ENCODE data around the gene POR. TPM values are rescaled to one million over a fixed set of nuclear protein-coding genes. Genes with fewer than 3 reads are reported as not detected.

The POR gene
- total RNA-seq, 1 experiment from 2014 or later = 34.8 TPM

DNA sequence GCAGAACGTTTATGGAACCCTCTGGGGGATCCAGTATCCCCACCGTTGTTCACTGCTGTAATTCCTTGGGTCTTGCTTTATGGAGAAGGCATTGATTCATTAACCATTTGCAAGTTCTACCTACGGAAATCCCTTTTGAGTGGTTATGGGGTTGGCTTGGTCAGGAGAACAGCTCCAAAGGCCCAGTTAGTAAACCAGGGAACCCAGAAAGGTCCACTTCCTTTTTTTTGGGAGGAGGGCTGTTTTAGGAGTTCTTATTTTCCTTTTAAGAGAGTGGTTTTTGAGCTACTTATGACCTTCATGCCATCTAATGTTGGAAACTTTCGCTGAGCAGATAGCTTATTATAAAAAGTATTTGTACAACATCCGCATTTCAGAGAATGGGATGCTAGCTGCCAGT is 1.3 kb downstream of the POR start:
- no peak for DNase-seq (ENCODE audit: low read depth)

DNA sequence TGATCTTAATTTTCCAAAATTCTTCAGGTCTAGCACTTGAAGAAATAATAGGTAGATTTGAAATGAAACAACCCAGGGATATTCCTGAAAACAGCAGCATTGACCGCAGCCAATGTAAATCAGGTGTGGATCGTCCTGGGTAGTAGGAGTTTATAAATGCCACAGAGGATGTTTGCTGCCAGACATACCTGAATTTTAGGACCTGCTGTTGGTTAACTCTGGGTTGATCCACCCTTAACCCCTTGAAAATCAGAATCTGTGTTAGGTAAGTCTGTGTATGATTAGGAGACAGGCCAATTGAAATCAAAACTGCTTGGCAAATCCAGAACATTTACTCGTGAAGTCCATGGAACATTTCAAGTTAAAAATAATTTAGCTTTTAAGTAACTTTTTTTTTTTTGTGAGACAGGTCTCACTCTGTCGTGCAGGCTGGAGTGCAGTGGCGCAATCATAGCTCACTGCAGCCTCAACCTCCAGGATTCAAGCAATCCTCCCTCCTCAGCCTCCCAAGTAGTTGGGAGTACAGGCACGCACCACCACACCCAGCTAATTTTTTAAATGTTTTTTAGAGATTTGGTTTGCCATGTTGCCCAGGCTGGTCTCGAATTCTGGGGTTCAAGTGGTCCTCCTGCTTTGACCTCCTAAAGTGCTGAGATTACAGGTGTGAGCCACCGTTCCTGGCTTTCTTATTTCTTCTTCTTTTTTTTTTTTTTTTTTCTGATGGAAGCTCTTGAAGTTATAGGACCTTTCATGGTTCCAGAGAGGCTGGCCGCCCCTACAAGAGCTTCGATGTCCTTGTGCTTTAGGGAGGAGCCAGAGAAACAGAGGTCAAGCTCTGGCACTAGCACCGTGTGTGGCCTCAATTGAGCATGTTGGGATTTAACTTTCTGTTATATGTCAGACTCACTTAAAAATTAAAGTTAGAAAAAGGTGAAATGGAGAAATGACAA is 2.0 kb downstream of the POR start:
- DNase-seq (ENCODE audit: low read depth) = no peak

GRCh38 chr7:75920431-75921161 is 5.6 kb downstream of the POR start:
- DNase-seq (ENCODE audit: low read depth) = peak; percentile 18

DNA sequence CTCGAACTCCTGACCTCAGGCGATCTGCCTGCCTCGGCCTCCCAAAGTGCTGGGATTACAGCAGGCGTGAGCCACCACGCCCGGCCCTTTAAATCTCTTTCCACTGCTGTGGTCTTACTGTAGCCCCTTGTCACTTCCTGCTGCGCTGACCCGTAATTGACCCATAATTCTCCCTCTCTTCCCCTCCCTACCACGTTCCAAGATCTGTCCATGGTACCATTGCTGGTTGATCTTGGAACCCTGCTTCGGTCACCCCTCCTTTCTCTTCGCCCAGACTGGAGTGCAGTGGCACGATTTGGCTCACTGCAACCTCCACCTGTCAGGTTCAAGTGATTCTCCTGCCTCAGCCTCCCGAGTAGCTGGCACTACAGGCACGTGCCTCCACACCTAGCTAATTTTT is 6.5 kb downstream of the POR start:
- DNase-seq (ENCODE audit: low read depth) = no peak

DNA sequence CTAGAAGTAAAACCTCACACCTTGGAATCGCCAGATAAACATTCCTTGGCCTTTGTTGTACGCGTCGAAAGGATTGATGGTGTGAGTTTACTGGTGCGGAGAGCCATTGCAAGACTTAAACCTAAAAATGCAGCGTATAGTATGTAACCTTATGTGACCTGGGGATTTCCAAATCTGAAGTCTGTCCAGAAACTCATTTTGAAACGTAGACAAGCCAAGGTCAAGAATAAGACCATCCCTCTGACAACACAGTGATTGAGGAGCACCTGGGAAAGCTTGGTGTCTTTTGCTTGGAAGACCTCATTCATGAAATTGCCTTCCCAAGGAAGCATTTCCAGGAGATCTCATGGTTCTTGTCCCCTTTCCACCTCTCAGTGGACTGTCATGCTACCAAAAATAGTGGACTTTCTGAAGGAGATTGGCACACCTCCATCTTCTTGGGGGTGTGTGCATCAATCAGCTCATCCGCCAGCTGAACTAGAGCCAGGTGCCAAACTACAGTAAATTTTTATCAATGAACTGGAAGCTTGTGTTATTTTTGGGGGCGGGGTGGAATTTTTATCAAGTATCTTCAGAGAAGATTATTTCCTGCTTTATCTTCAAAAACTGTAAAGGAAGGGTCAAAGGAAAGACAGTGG is 8.1 kb downstream of the POR start:
- DNase-seq (ENCODE audit: low read depth) = no peak

- no peak for DNase-seq (ENCODE audit: low read depth)
These were observed 9.3 kb downstream of the POR start for GRCh38 chr7:75924256-75924655.

DNA sequence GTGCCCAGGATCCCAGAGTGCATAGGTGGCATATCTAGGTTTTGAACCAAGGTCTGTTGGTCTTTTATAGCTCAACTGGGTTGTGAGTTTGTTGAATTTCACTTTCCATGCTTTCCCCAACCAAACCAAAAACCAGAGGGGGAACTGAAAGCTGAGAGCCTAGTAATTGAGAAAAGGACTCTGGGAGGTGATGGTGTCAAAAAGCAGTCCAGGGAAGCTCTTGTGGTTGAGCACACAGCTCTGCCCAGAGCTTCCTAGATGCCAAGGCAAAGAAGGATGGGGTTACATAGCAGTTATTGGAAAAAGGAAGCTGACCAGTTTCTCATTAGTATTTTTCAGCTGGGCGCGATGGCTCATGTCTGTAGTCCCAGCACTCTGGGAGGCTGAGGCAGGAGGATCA is 9.9 kb downstream of the POR start:
- no peak for DNase-seq (ENCODE audit: low read depth)

DNA sequence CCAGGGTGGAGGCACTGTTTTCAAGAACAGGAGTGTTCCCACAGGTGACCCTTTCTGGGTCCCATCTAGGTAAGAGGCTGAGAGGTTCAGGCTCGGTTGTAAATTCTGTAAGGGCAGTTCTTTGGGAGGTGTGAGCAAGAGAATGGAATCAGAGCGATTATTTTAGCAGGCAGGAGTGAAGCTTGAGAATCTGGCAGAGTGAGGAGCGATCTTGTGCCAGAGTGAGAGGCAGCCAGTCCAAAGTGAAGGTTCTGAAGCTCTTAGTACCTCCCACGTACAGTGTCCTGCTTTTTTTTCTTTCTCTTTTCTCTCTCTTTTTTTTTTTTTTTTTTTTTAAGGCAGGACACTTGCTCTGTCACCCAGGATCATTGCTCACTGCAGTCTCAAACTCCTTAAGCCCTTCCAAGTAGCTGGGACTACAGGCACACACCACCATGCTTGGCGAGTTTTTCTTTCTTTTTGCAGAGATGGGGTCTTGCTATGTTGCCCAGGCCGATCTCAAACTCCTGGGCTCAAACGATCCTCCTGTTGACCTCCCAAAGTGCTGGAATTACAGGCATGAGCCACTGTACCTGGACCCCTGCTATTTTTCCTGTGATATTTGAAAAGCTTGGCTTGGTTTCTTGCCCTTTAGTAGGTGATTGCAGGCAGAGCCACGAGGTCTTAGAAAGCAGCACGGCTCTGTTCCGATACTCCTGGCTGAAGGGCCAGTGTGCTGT is 10.9 kb downstream of the POR start:
- DNase-seq (ENCODE audit: low read depth) = no peak

DNA sequence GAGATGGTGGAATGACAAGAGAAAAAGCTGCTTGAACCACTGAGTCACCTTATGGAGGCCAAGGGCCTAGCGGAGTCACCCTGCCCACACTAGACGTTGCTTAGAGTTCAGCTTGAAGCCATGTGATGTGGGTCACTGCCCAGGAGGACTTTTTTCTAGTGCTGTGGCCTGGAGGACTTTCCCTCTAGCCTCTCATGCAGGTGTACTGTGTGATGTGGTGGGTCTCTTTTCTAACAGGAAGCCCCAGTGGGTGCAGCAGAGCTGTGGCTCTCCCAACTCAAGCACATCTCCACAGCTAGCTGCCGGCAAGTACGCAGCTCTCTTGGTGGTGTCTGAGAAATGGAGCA is 13.6 kb downstream of the POR start:
- DNase-seq (ENCODE audit: low read depth) = no peak

DNA sequence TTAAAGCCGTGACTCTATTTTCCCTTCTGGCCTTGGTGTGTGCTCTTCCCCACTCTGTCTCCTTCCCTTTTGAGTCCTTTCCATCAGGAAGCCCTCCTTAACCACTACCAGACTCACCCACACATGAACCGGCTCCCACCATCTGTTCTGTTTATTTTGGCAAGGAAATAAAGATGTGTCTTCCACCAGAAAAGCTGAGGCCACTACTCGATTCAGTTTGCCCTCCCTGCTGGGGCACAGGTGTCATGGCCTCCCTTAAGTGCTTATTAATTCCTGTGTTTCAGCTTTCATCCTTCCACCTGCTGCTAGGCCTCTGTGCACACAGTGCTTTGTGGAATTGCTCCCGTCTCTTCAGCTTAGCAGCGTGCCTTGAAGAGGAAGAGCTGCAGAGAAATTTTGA is 16.7 kb downstream of the POR start:
- peak; percentile 61 for DNase-seq (ENCODE audit: low read depth)

GRCh38 chr7:75937958-75938786 is 23.2 kb downstream of the POR start:
- DNase-seq (ENCODE audit: low read depth) = peak; percentile 98

DNA sequence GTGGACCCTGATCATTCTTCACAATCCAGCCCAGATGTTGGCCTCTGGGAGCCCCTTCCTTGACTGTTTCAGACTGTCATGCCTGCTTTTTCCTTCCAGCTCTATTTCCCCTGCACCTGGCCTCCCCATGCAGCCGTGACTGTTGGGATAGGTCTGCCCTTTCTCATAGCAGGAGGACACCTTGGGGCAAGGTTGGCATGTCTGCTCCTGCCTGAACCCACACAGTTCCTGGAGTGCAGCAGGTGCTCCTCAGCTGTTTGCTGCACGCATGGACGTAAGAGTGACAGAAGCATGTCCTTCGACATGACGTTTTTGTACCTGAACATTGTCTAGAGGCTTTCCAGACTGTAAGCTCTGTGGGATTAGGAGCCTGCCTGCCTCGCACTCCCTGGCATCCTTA is 24.0 kb downstream of the POR start:
- DNase-seq (ENCODE audit: low read depth) = no peak

DNA sequence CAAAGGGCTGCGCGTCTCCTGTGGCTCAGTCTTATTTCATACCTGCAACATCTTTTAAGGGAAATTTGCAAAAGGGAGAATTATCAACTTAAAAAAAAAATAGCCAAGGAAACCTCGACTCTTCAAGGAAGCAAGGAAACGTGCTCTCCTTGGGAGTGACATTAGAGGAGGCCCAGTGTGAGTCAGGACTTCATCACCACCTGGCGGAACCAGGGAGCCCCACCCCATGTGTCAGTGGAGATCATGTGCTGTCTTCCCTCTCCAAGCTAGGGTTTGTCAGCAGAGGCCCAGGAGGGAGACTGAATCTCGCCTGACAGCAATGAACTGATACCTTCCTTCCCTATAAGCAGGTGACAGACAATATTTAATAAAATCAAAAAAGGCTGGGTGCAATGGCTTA is 28.9 kb downstream of the POR start:
- DNase-seq (ENCODE audit: low read depth) = peak; percentile 73

GRCh38 chr7:75944507-75944906 is 29.6 kb downstream of the POR start:
- no peak for DNase-seq (ENCODE audit: low read depth)

DNA sequence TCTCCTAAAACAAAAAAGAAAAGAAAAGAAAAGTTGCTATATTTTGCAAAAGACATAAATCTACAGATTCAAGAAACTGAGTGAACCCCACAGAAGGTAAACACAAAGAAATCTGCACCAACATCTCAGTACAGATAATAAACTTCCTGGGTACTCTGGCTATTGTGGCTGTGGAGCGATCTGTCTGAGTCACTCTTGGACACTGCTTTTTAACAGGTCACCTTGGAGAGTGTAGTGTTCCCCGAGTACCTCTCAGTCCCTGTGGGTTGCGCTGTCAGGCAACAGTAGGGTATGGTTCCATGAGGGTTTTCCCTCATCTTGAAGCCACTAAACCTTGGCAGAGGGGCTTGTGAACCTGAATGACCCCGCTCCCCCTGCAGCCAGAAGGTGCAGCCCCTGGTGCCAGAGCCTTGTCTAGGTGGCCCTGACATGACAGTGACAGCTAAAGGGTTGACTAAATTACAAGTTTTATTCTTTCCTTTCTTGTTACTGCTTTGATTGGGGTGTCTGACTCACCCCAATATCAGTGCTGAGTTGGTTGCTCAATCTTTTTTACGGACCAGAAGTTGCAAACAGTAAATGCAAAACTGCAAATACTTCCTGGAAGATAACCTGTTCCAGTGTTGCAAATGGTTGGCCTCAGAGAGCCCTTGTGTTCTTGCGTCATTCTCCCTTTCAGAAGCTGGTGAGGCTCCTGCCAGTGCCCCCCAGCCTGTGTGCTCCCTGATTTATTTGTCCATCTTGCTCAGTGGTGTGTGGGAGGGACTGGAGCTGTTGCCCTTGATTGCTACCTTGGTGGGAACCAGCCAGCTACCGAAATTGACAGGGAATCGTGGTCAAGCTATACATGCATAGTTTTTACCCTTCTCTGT is 30.6 kb downstream of the POR start:
- DNase-seq (ENCODE audit: low read depth) = peak; percentile 26

DNA sequence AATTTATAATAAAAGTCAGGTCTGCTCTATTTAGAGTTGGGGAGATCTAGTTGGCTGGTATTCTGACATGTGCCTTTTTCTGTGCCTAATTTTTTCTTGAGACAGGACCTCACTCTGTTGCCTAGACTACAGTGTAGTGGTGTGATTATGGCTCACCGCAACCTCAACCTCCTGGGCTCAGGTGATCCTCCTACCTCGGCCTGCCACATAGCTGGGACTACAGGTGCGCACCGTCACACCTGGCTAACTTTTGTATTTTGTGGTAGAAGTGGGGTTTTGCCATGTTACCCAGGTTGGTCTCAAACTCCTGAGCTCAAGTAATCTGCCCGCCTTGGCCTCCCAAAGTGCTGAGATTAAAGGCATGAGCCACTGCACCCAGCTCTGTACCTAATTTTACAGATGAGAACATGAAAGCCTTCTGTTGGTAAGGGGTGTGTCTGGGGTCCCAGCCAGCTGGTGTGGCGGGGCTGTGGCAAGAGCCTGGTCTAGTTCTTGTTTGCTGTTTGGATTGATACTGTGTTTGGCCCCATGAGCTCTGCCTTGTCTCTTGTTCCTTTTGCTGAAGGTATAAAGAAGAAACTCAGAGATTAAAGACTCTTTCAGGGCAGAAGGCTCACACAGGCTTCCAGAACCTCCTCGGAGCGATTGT is 31.4 kb downstream of the POR start:
- DNase-seq (ENCODE audit: low read depth) = no peak

DNA sequence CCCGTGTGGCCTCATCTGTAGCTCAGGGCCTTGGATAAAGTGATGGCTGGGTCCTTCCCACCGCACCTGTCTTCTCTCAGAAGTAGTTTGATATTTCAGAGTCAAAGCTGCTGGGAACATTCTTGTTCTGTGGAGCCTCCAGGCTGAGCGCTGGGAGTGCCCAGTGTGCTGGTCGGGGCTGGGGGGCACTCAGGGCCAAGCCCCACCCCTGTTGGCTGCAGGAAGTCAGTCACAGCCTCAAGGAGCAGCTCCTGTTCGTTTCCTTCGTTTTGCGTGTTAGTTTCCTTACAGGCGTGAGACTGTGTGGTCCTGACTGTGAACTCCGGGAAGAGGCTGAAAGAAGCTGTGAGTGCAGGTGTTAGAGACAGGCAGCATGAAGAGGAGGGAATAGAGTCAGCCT is 33.2 kb downstream of the POR start:
- DNase-seq (ENCODE audit: low read depth) = no peak

DNA sequence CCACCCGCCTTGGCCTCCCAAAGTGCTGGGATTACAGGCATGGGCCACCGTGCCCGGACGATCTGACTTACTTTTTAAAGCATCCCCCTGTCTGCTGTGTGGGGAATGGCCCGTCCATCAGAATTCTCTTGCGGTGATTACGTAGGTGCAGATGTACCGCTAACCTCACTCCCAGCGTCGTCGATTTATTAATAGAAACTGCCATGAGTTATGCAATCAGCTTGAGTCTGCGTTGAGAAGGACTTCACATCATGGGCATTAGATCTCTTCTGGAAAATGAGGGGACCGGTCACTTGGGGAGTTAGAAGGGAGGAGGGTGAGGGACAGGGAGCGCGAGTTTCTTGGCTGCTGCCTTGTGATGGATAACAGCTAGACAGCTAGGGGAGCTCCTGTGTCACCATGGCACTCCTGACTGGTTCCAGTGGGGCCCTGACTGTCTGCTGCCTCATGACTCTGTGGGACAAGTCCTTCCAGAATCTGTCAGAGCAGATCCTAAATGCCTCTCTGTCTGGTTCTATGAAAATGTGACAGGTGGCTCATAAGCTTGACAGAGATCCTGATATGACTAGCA is 35.2 kb downstream of the POR start:
- no peak for DNase-seq (ENCODE audit: low read depth)

DNA sequence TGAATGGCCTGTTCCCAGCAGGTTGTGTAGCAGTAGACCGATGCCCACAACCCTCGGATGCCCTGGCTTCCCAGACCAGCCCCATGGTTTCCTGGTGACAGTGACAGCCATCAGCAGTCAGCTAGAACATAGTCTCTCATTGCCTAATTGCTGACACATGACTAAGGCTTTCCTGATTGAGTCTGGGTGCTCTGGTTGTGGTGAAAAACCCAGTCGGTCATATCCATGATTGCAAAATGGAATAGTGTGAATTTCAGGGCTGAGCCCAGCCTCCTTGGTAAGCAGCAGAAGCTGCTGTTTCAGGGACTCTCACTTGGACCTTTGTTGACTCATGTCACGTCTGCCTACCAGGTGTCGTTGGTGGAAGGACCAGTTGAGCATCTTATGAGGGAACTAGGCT is 36.6 kb downstream of the POR start:
- DNase-seq (ENCODE audit: low read depth) = peak; percentile 54
